ENCODE measurements around the gene CTF1.

- TF ChIP-seq CTCF (IDR thresholded peaks at IDR 0.05) (no peak), FOXP1 (CRISPR knock-in tag; IDR thresholded peaks at IDR 0.05; ENCODE audit: borderline replicate concordance) (no peak), FOXJ3 (CRISPR knock-in tag; IDR thresholded peaks at IDR 0.05; ENCODE audit: borderline replicate concordance) (no peak)
These were observed 34.7 kb downstream of the CTF1 start for GRCh38 chr16:30931068-30931650.
